CD4-positive, alpha-beta T cell (primary cell): Measurements from ENCODE around the gene WDR27. TPM values are rescaled to one million over a fixed set of nuclear protein-coding genes. Genes with fewer than 3 reads are reported as not detected.

ENCODE experiments used
- ATAC-seq: fragments of 200-7000 bp; cut with Tn5 transposase; one replicate; pipeline ENCODE4 v1.10.0; 2022; ENCODE audit warnings: mild to moderate bottlenecking; ENCODE audit not compliant: poor library complexity
- CTCF ChIA-PET: fragments of 350-600 bp; sonication (Branson Sonifier 250); formaldehyde crosslinking; loops from one replicate; lab custom pipeline; 2021; ENCODE audit warnings: antibody characterized with exemption, inconsistent platforms; lab: Charles Lee
- POLR2A ChIA-PET: fragments of 350-600 bp; sonication (Branson Sonifier 250); formaldehyde crosslinking; loops from one replicate; lab custom pipeline; 2021; ENCODE audit warnings: antibody characterized with exemption, inconsistent platforms; lab: Charles Lee
- DNase-seq, 14 experiments: peaks; one replicate each; pipeline ENCODE4 v3.0.0-alpha.2; 2013 to 2020; ENCODE audit warnings: mixed read lengths in 2 of 14
- H3K27ac ChIP-seq, 2 donors: one replicate each; pipeline versions ENCODE4 v1.5.1 to v1.7.0; 2013; ENCODE audit warnings: low read length in 2 of 2, low read depth in 1 of 2, mild to moderate bottlenecking in 1 of 2
- H3K27me3 ChIP-seq, 2 experiments: 1 replicate in 1 of 2; 2 replicates in 1 of 2; pipeline versions ENCODE4 v1.6.1 to v1.7.0; 2013; ENCODE audit warnings: low read length in 2 of 2, control low read depth in 1 of 2, mild to moderate bottlenecking in 1 of 2, moderate library complexity in 1 of 2; ENCODE audit not compliant: insufficient read depth in 2 of 2, control insufficient read depth in 1 of 2
- H3K36me3 ChIP-seq: one replicate; pipeline ENCODE4 v1.6.1; 2013; ENCODE audit warnings: low read length, control low read depth; ENCODE audit not compliant: insufficient read depth
- H3K4me1 ChIP-seq: one replicate; pipeline ENCODE4 v1.6.1; 2013; ENCODE audit warnings: low read length, control low read depth; ENCODE audit not compliant: insufficient read depth
- H3K4me3 ChIP-seq: one replicate; pipeline ENCODE4 v1.5.1; 2013; ENCODE audit warnings: mild to moderate bottlenecking, low read length, moderate library complexity
- H3K9me3 ChIP-seq, 2 experiments: 1 replicate in 1 of 2; 2 replicates in 1 of 2; pipeline versions ENCODE4 v1.6.1 to v1.7.0; 2013; ENCODE audit warnings: low read length in 2 of 2, mild to moderate bottlenecking in 2 of 2, control low read depth in 1 of 2, moderate library complexity in 1 of 2; ENCODE audit not compliant: control insufficient read depth in 1 of 2, insufficient read depth in 1 of 2
- H3K27ac Mint-ChIP-seq: one replicate; pipeline ENCODE4 v1.8.0; 2020; ENCODE audit warnings: mixed read lengths
- H3K27me3 Mint-ChIP-seq: one replicate; pipeline ENCODE4 v1.8.0; 2021; ENCODE audit warnings: mixed read lengths
- H3K36me3 Mint-ChIP-seq: one replicate; pipeline ENCODE4 v1.8.0; 2021; ENCODE audit warnings: low read depth, mixed read lengths
- H3K4me1 Mint-ChIP-seq: one replicate; pipeline ENCODE4 v1.8.0; 2021; ENCODE audit warnings: low read depth, mixed read lengths
- H3K4me3 Mint-ChIP-seq: one replicate; pipeline ENCODE4 v1.8.0; 2020; ENCODE audit warnings: mild to moderate bottlenecking, mixed read lengths
- H3K9me3 Mint-ChIP-seq: one replicate; pipeline ENCODE4 v1.8.0; 2020; ENCODE audit warnings: mixed read lengths
- intact Hi-C, 2 experiments: fragments of 100-400 bp; cut with DNase I in 1 of 2; cut with micrococcal nuclease in 1 of 2; formaldehyde crosslinking; loops; one replicate each; pipeline versions ENCODE4 v1.15.1 to v1.9.0; 2023 to 2025; cut with DNase I, micrococcal nuclease
- total RNA-seq, 174 experiments: library from RNA in 2 of 174; stranded (reverse) in 2 of 174; gene quantifications; one replicate each; pipeline ENCODE4 v1.2.3 and lab custom pipeline; 2021 to 2026
- TF ChIP-seq, protein P1 (sequence below): fragments of 200-600 bp; IDR thresholded peaks from one replicate; pipeline ENCODE4 v1.8.0; 2022; ENCODE audit warnings: antibody characterized with exemption, mild to moderate bottlenecking

Gene WDR27
- total RNA-seq, 2 experiments from 2014 or later, result 22.0 to 23.5 TPM

DNA sequence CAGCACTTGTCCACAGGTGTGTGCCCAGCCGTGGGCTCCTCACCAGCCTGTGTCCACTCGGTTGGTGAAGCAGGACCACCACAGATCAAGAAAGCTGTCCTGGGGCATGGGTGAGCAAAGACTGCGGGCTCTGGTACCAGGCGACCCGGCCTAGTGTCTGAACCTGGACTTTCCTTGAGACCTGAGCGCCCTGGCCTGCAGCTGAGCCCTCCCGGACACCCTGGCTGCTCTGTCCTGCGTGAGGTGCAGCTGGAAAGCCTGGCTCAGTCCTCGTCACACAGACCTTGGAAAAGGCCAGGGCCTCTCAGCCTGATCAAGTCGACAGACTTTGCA lies 247.0 kb downstream of the WDR27 start:
- intact Hi-C loops, result no loop called here
- Histone ChIP-seq H3K9me3 (peaks cover 0 to 12% of the 10 kb centered on the region in 2 experiments), H3K27me3 (no peaks in the 10 kb centered on the region), H3K36me3 (no peaks in the 10 kb centered on the region), H3K4me3 (no peak overlapping the region), H3K27ac (no peak overlapping the region), H3K4me1 (no peaks in the 10 kb centered on the region)
- no peak overlapping the region for H3K27ac Mint-ChIP-seq
- POLR2A ChIA-PET, result no interaction called here
- no peak overlapping the region for H3K4me3 Mint-ChIP-seq
- CTCF ChIA-PET, result no interaction called here
- peaks cover 14% of the 10 kb centered on the region for H3K36me3 Mint-ChIP-seq
- no peaks in the 10 kb centered on the region for H3K9me3 Mint-ChIP-seq
- no peaks in the 10 kb centered on the region for H3K27me3 Mint-ChIP-seq
- H3K4me1 Mint-ChIP-seq, result no peaks in the 10 kb centered on the region
- TF ChIP-seq, protein P1, sequence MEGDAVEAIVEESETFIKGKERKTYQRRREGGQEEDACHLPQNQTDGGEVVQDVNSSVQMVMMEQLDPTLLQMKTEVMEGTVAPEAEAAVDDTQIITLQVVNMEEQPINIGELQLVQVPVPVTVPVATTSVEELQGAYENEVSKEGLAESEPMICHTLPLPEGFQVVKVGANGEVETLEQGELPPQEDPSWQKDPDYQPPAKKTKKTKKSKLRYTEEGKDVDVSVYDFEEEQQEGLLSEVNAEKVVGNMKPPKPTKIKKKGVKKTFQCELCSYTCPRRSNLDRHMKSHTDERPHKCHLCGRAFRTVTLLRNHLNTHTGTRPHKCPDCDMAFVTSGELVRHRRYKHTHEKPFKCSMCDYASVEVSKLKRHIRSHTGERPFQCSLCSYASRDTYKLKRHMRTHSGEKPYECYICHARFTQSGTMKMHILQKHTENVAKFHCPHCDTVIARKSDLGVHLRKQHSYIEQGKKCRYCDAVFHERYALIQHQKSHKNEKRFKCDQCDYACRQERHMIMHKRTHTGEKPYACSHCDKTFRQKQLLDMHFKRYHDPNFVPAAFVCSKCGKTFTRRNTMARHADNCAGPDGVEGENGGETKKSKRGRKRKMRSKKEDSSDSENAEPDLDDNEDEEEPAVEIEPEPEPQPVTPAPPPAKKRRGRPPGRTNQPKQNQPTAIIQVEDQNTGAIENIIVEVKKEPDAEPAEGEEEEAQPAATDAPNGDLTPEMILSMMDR, result no peak
- no peak for DNase-seq
- no peak for ATAC-seq

DNA sequence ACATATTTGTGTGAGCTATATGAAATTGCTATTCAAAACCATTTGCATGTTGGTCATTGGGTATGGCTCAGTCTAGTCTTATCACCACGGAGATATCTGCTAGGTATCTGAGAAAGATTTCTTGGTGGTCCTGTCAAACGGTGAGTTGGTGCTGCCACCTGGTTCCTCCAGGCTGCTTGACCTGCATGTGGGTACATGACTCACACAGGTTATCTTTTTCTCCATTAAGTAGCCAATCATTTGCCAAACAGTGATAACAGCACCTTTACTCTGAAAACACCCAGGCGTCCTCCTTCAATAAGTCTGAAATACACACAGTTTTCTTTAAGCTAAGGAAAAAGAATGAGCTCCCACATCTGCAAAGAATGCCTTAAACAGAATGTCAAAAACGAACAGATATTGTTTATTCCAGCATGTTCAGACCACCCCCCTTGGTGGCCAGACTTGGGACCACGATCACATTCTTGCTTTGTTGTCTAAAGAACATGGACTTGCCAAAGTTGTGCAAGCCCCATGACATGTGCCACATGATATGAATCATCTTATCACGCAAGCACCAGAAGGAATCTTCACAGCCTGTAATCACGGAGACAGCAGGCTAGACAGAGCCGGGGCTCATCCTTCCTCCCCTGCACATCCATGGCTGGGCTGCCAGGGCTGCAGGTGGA lies 247.5 kb downstream of the WDR27 start:
- ATAC-seq (no peak), DNase-seq (no peak)
- Mint-ChIP-seq H3K4me1 (no peaks in the 10 kb centered on the region), H3K27ac (no peak overlapping the region), H3K36me3 (peaks cover 13% of the 10 kb centered on the region), H3K4me3 (no peak overlapping the region), H3K9me3 (no peaks in the 10 kb centered on the region), H3K27me3 (no peaks in the 10 kb centered on the region)
- H3K4me3 ChIP-seq, result no peak overlapping the region
- ChIA-PET POLR2A (no interaction called here), CTCF (no interaction called here)
- no peaks in the 10 kb centered on the region for H3K36me3 ChIP-seq
- peaks cover 0 to 14% of the 10 kb centered on the region in 2 experiments for H3K9me3 ChIP-seq
- H3K27ac ChIP-seq, result no peak overlapping the region
- no peaks in the 10 kb centered on the region for H3K27me3 ChIP-seq
- intact Hi-C loops, result no loop called here
- H3K4me1 ChIP-seq, result no peaks in the 10 kb centered on the region
- TF ChIP-seq, protein P1, result no peak

DNA sequence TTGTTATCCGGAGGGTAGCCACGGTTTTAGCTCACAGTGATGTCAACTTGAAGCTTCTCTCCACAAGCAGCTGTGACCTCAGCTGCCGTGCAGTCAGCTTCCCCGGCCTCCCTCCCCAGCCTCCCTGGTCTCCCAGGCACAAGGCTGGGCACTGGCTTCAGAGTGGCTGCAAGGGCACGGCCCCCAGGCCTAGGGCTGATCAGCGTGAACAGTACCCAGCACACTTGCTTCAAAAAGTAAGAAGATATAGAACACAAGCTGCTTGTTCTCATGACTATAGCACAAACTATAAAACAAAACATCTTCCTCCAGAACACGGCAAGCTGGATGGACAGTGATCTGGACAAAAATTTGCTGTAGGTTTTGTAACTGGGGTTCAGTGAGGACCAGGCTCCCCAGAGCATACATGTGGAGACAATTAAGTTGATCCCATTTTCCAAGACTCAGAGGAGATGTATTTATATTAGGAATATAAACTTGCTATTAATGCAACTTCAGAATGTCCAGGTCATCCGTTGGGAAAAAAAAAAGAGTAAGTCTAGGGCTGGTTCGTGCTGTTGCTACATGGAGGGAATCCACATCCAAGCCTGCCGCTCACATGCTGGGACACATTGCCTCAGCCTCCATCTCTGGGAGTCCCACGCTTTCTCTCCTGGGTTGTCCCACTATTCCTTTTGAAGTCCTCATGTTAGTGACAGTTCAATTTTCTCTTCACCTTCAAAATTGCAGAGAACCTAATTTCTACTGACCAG lies 248.8 kb downstream of the WDR27 start:
- intact Hi-C loops, result no loop called here
- TF ChIP-seq, protein P1, result no peak
- CTCF ChIA-PET, result no interaction called here

More for the DNA sequence above, 248.8 kb downstream of the WDR27 start:
- POLR2A ChIA-PET, result no interaction called here
- no peaks in the 10 kb centered on the region for H3K27me3 Mint-ChIP-seq
- no peak overlapping the region for H3K27ac ChIP-seq
- H3K36me3 Mint-ChIP-seq, result peaks cover under 1% of the 10 kb centered on the region
- H3K9me3 Mint-ChIP-seq, result no peaks in the 10 kb centered on the region
- ATAC-seq, result no peak
- no peaks in the 10 kb centered on the region for H3K36me3 ChIP-seq
- H3K4me3 Mint-ChIP-seq, result no peak overlapping the region
- no peaks in the 10 kb centered on the region for H3K27me3 ChIP-seq
- H3K27ac Mint-ChIP-seq, result no peak overlapping the region
- no peaks in the 10 kb centered on the region for H3K4me1 Mint-ChIP-seq
- no peaks in the 10 kb centered on the region for H3K4me1 ChIP-seq
- peaks cover 0 to 16% of the 10 kb centered on the region in 2 experiments for H3K9me3 ChIP-seq
- no peak overlapping the region for H3K4me3 ChIP-seq
- no peak for DNase-seq
